GM12801 (cell line): ENCODE results near the gene REXO4.

Experiments used
- TF ChIP-seq, protein P1 (sequence below): IDR thresholded peaks from one replicate; pipeline ENCODE4 v1.5.1; 2011; ENCODE audit warnings: control low read depth; ENCODE audit not compliant: insufficient read length; ENCODE audit errors: extremely low read depth

REXO4 gene

DNA sequence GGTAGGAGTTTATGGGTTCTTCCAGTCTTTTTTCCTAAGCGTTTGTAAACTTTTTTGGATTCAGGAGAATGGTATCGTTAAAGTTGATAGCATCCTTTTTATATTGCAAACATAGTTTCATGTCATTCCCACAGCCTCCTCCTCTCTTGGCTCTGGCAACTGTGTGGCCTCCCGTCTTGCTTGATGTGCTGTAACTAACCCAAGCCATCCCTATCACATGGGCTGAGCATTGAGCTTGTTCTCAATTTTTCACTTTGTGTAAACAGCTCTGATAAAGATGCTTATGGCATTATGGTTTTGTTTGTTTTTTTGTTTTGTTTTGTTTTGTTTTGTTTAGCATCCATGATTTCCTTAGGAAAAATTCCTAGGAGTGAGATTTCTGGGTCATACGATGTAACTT, 37.1 kb downstream of the REXO4 start:
- TF ChIP-seq, protein P1, sequence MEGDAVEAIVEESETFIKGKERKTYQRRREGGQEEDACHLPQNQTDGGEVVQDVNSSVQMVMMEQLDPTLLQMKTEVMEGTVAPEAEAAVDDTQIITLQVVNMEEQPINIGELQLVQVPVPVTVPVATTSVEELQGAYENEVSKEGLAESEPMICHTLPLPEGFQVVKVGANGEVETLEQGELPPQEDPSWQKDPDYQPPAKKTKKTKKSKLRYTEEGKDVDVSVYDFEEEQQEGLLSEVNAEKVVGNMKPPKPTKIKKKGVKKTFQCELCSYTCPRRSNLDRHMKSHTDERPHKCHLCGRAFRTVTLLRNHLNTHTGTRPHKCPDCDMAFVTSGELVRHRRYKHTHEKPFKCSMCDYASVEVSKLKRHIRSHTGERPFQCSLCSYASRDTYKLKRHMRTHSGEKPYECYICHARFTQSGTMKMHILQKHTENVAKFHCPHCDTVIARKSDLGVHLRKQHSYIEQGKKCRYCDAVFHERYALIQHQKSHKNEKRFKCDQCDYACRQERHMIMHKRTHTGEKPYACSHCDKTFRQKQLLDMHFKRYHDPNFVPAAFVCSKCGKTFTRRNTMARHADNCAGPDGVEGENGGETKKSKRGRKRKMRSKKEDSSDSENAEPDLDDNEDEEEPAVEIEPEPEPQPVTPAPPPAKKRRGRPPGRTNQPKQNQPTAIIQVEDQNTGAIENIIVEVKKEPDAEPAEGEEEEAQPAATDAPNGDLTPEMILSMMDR: no peak

DNA sequence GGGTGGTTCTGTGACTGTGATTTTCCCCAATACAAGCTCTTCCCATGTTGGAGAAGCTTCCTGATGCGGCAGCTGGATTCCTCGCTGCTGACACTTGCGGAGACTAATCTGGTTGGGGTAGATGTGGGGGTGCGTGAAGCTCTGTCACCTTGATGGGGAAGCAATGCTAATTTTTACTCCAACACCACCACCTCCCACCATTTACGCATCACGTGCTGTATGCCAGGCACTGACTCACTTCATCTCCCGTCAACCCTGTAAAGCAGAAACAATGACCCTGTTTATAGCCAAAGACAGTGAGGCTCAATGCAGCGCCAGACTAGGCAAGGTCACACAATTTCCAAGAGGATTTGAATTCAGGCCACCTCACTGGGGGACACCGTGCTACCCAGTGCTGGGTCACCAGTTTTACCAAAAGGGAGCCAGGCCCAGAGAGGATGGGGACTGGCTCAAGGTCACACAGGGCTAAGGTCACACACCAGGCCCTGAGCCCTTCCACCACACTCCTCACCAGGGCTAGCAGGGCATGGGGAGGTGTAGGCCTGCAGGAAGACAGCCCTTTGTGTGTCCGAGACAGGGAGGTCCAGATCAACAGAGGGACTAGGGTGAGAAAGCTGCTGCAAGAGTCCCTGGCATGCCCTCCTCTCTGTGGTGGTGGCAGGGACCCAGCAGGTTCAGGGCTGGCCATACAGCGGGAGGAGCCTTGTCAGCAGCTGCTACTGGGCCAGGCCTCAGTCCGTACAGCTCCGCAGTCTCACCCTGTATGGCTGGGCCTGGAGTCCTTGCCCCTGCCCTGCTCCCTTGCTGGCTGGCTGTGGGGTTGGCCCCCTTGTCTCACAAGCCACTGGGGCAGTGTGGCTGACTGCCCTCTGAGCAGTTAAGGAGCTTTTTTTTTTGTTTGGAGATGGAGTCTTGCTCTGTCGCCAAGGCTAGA, 38.4 kb downstream of the REXO4 start:
- TF ChIP-seq, protein P1: no peak

DNA sequence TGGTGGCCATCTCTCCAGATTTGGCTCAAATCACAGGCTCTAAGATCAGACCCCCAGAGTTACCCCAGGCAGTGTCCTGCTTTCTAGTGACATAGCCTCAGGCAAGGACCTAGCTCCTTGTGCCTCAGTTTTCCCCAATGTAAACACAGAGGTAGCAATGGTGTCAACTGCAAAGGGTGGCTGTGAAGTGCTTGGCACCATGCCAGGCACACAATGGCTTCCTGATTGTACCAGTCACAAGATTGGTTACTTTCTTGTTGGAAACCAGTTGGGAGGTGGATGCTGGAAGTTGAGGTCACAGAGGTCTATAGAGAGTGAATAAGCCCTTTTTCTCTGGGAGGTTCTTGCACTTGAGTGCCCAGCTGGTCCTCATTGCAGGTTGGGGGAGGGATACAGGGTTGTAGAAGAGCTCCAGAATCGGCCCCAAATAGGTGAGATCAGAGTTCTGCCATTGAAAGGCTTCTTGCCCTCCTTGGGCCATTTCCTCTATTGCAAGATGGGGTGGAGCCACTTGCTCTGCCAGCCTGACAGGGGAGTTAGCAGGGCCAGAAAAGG, 39.3 kb downstream of the REXO4 start:
- TF ChIP-seq, protein P1: no peak

DNA sequence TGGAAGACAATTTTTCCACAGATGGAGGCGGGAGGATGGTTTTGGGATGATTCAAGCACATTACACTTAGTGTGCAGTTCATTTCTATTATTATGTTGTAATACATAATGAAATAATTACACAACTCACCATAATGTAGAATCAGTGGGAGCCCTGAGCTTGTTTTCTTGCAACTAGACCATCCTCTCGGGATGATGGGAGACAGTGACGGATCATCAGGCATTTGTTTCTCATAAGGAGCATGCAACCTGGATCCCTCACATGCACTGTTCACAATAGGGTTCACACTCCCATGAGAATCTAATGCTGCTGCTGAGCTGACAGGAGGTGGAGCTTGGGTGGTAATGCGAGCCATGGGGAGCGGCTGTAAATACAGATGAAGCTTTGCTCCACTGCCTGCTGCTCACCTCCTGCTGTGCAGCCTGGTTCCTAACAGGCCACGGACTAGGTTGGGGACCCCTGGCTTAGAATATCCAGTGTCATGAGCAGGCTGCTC, 40.0 kb downstream of the REXO4 start:
- TF ChIP-seq, protein P1: no peak

DNA sequence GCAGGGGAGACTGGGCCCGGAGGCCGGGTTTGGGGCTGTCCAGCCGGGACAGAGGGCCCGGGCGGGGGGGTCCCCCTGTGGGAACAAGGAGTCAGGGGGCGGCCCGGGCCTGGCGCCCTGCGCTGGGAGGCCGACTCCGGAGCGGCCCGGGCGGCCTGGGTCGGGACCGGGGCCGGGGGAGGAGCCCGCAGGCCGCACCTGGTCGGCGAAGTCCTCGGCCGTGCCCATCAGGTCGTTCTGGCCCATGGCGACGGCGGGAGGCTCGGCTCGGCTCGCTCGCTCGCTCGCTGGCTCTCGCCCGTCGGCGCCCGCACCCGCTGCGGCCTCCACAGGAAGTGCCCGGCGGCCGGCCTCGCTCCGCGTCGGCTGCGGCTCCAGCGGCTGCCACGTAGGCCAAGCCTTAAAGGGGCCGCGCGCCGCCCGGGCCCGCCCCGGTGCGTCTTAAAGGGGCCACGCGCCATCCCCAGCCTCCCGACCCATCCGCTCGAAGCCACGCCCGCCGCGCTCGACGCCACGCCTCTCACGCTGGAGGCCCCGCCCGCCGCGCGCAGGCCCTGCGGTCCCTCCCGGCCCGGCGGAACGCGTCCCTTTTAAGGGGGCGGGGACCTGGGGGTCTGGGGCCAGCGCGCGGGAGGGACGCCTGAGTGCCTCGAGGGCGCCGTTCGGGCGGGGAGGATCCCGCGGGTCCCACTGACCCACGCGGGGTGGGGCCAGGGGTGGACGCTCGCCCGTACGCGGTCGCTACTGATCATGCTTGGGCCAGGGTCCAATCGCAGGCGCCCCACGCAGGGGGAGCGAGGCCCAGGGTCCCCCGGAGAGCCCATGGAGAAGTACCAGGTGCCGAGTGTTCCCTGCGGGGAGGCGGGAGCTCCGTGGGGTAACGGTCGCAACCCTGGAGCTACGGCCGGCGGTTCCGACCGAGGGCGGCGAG, 41.8 kb downstream of the REXO4 start, which contains the start of the genes STKLD1 and SURF4:
STKLD1 (plus strand) TSS at position 643 of the 931 bp plus-strand sequence; CDS start at position 751, 108 bp downstream.
SURF4 (minus strand) TSS at position 337 of the 931 bp plus-strand sequence; CDS start at position 246, 91 bp downstream.
- TF ChIP-seq, protein P1: no peak

DNA sequence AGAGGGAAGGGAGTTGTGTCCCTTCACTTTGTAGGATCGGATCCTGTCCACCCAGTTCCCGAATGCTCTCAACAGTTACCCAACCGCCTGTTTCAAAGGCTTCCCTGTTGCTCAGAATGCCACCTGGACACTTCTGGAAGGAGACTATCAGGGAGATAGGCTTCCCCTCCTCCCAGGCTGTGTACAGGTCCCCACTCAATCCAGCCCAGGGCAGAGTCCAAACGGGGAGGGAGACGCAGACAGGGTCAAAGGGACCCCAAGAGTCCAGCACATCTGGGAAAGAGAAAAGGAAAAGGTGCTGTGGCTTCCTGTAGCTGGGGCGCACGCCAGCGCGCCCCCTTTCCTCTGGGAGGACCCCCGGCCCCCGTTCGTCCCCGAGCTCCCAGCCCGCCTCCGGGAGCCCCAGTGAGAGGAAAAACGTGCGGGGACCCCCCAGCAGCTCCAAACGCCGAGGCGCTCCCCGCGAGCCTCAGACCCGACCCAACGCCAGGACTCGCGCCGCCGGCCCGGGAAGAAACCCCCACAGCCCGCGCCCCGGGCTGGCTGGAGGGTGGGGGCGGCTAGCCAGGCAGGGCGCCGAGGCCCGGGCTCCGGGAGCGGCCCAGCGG, 42.6 kb downstream of the REXO4 start:
- TF ChIP-seq, protein P1: no peak
